Chondrocyte (in vitro differentiated cells): ENCODE measurements around the gene CYP1A2. TPM values are rescaled to one million over a fixed set of nuclear protein-coding genes. Genes with fewer than 3 reads are reported as not detected.

ENCODE experiments used
- DNase-seq: peaks from one replicate; pipeline ENCODE4 v3.0.0; 2021; ENCODE audit warnings: mixed read lengths, low spot score
- H3K27ac Mint-ChIP-seq: one replicate; pipeline ENCODE4 v1.8.0; 2021; ENCODE audit warnings: mild to moderate bottlenecking, moderate library complexity, mixed read lengths; ENCODE audit not compliant: unreplicated experiment
- H3K27me3 Mint-ChIP-seq: 2 replicates; pipeline ENCODE4 v1.8.0; 2021; ENCODE audit warnings: low read depth, mixed read lengths
- H3K36me3 Mint-ChIP-seq: 2 replicates; pipeline ENCODE4 v1.8.0; 2021; ENCODE audit warnings: low read depth, mixed read lengths
- H3K4me1 Mint-ChIP-seq: 2 replicates; pipeline ENCODE4 v1.8.0; 2021; ENCODE audit warnings: low read depth, mild to moderate bottlenecking, mixed read lengths
- H3K4me3 Mint-ChIP-seq: one replicate; pipeline ENCODE4 v1.8.0; 2021; ENCODE audit warnings: mild to moderate bottlenecking, moderate library complexity, mixed read lengths; ENCODE audit not compliant: unreplicated experiment
- H3K9me3 Mint-ChIP-seq: 2 replicates; pipeline ENCODE4 v1.8.0; 2021; ENCODE audit warnings: low read depth, mixed read lengths
- CTCF ChIP-seq: fragments of 200-600 bp; sonication (generic); IDR thresholded peaks from 2 replicates; pipeline ENCODE4 v1.5.0; 2021; ENCODE audit warnings: antibody characterized with exemption, mild to moderate bottlenecking, moderate library complexity
- total RNA-seq: library from RNA; stranded (reverse); gene quantifications from 3 replicates; pipeline ENCODE4 v1.2.1, GENCODE V29; 2021

Gene CYP1A2
- total RNA-seq, 1 donor from 2014 or later = not detected

- H3K36me3 Mint-ChIP-seq = peaks cover 1% of the 10 kb centered on the region
- TF ChIP-seq CTCF = no peak
- H3K4me3 Mint-ChIP-seq = no peak overlapping the region
- peak overlapping the region; percentile 17 for H3K27ac Mint-ChIP-seq
- DNase-seq = no peak
- H3K27me3 Mint-ChIP-seq = no peaks in the 10 kb centered on the region
- no peaks in the 10 kb centered on the region for H3K9me3 Mint-ChIP-seq
- peaks cover 74% of the 10 kb centered on the region for H3K4me1 Mint-ChIP-seq
Measured at GRCh38 chr15:74788683-74789151, 40.1 kb downstream of the CYP1A2 start.

- H3K27me3 Mint-ChIP-seq = no peaks in the 10 kb centered on the region
- peaks cover 1% of the 10 kb centered on the region for H3K36me3 Mint-ChIP-seq
- no peak overlapping the region for H3K4me3 Mint-ChIP-seq
- no peak for TF ChIP-seq CTCF
- peaks cover 70% of the 10 kb centered on the region for H3K4me1 Mint-ChIP-seq
- DNase-seq = no peak
- no peaks in the 10 kb centered on the region for H3K9me3 Mint-ChIP-seq
- peak overlapping the region; percentile 96 for H3K27ac Mint-ChIP-seq
Measured at GRCh38 chr15:74789171-74789631, 40.6 kb downstream of the CYP1A2 start.

- Mint-ChIP-seq H3K36me3 (peaks cover 1% of the 10 kb centered on the region), H3K27ac (peak overlapping the region; percentile 96), H3K4me3 (peak overlapping the region; percentile 4), H3K27me3 (no peaks in the 10 kb centered on the region), H3K9me3 (no peaks in the 10 kb centered on the region), H3K4me1 (peaks cover 66% of the 10 kb centered on the region)
- DNase-seq = no peak
- no peak for TF ChIP-seq CTCF
Measured at GRCh38 chr15:74789741-74790079, 41.1 kb downstream of the CYP1A2 start.

GRCh38 chr15:74790080-74790916 lies 41.7 kb downstream of the CYP1A2 start:
- H3K9me3 Mint-ChIP-seq = no peaks in the 10 kb centered on the region
- H3K27me3 Mint-ChIP-seq = no peaks in the 10 kb centered on the region
- H3K36me3 Mint-ChIP-seq = no peaks in the 10 kb centered on the region
- peaks cover 61% of the 10 kb centered on the region for H3K4me1 Mint-ChIP-seq
- no peak for DNase-seq
- H3K4me3 Mint-ChIP-seq = peak overlapping the region; percentile 20
- TF ChIP-seq CTCF = no peak
- peak overlapping the region; percentile 96 for H3K27ac Mint-ChIP-seq

GRCh38 chr15:74791007-74791406 lies 42.4 kb downstream of the CYP1A2 start:
- Mint-ChIP-seq H3K4me1 (peaks cover 61% of the 10 kb centered on the region), H3K27ac (peak overlapping the region; percentile 96), H3K27me3 (no peaks in the 10 kb centered on the region), H3K36me3 (no peaks in the 10 kb centered on the region), H3K4me3 (no peak overlapping the region), H3K9me3 (no peaks in the 10 kb centered on the region)
- no peak for TF ChIP-seq CTCF
- no peak for DNase-seq
